ENCODE results near the gene SLC10A6. TPM values are rescaled to one million over a fixed set of nuclear protein-coding genes. Genes with fewer than 3 reads are reported as not detected.

SLC10A6 gene
- total and polyA plus RNA-seq, 9 of the 15 experiments (the other 6 are each of a cell fraction or from before 2014, with no cell fraction given) = not detected

DNA sequence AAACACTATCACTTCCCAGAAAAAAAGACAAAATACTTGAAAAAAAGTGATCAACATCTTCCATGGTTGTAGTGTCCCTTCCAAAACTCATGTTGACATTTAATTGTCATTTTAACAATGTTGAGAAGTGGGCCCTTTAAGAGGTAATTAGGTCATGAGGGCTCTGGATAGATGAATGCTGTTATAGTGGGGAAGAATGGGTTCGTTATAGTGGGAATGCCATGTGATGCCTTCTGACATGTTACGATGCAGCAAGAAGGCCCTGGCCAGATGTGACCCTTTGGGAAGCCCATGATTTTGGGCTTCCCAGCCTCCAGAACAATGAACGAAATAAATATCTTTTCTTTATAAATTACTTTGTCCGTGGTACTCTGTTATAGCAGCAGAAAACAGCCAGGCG is 4.0 kb upstream of the SLC10A6 start:
- WGBS (ENCODE audit: insufficient coverage, low coverage, missing lambda C conversion rate) = 2% methylated on average over 5 of the region's 5 CpGs
- Histone ChIP-seq H3K27me3 (ENCODE audit: control insufficient read depth in 2 of 2, insufficient read depth in 2 of 2, low read length in 2 of 2) (peaks cover 3 to 10% of the 10 kb centered on the region in 2 experiments; a peak in 4 of 5 replicates), H2AFZ (ENCODE audit: low read depth, low read length) (no peak overlapping the region), H3K9ac (ENCODE audit: insufficient read depth in 1 of 2, low read depth in 2 of 2, low read length in 2 of 2) (no peak overlapping the region), H3K4me3 (no peak overlapping the region), H3K79me2 (ENCODE audit: control insufficient read depth, insufficient read depth, low read length) (no peaks in the 10 kb centered on the region), H3K27ac (ENCODE audit: extremely low read depth, low read depth, low read length) (no peak overlapping the region), H3K36me3 (ENCODE audit: control insufficient read depth, insufficient read depth, low read length) (no peaks in the 10 kb centered on the region), H4K20me1 (replicated peaks; ENCODE audit: control insufficient read depth, insufficient read depth, low read length) (no peaks in the 10 kb centered on the region), H3K9me1 (ENCODE audit: control insufficient read depth, insufficient read depth, low read length) (peaks cover 2% of the 10 kb centered on the region), H3K9me3 (replicated peaks; ENCODE audit: control insufficient read depth, insufficient read depth, low read depth, low read length) (no peaks in the 10 kb centered on the region), H3K4me2 (ENCODE audit: insufficient read depth, low read length) (no peak overlapping the region), H3K4me1 (replicated peaks in 1 of 2; ENCODE audit: control insufficient read depth in 2 of 2, insufficient read depth in 2 of 2, low read length in 2 of 2) (no peaks in the 10 kb centered on the region)
- ChIA-PET CTCF (ENCODE audit: low intra/inter-chr PET ratio) (no interaction called here), POLR2A (no interaction called here)
- in situ Hi-C loops (cut with MboI) = no loop called here
- FAIRE-seq (no peak), DNase-seq (ENCODE audit: extremely low read depth in 1 of 4, low spot score in 3 of 4) (no peak), ATAC-seq (no peak)
- intact Hi-C loops (cut with micrococcal nuclease) = no loop called here
- TF ChIP-seq, protein P1, sequence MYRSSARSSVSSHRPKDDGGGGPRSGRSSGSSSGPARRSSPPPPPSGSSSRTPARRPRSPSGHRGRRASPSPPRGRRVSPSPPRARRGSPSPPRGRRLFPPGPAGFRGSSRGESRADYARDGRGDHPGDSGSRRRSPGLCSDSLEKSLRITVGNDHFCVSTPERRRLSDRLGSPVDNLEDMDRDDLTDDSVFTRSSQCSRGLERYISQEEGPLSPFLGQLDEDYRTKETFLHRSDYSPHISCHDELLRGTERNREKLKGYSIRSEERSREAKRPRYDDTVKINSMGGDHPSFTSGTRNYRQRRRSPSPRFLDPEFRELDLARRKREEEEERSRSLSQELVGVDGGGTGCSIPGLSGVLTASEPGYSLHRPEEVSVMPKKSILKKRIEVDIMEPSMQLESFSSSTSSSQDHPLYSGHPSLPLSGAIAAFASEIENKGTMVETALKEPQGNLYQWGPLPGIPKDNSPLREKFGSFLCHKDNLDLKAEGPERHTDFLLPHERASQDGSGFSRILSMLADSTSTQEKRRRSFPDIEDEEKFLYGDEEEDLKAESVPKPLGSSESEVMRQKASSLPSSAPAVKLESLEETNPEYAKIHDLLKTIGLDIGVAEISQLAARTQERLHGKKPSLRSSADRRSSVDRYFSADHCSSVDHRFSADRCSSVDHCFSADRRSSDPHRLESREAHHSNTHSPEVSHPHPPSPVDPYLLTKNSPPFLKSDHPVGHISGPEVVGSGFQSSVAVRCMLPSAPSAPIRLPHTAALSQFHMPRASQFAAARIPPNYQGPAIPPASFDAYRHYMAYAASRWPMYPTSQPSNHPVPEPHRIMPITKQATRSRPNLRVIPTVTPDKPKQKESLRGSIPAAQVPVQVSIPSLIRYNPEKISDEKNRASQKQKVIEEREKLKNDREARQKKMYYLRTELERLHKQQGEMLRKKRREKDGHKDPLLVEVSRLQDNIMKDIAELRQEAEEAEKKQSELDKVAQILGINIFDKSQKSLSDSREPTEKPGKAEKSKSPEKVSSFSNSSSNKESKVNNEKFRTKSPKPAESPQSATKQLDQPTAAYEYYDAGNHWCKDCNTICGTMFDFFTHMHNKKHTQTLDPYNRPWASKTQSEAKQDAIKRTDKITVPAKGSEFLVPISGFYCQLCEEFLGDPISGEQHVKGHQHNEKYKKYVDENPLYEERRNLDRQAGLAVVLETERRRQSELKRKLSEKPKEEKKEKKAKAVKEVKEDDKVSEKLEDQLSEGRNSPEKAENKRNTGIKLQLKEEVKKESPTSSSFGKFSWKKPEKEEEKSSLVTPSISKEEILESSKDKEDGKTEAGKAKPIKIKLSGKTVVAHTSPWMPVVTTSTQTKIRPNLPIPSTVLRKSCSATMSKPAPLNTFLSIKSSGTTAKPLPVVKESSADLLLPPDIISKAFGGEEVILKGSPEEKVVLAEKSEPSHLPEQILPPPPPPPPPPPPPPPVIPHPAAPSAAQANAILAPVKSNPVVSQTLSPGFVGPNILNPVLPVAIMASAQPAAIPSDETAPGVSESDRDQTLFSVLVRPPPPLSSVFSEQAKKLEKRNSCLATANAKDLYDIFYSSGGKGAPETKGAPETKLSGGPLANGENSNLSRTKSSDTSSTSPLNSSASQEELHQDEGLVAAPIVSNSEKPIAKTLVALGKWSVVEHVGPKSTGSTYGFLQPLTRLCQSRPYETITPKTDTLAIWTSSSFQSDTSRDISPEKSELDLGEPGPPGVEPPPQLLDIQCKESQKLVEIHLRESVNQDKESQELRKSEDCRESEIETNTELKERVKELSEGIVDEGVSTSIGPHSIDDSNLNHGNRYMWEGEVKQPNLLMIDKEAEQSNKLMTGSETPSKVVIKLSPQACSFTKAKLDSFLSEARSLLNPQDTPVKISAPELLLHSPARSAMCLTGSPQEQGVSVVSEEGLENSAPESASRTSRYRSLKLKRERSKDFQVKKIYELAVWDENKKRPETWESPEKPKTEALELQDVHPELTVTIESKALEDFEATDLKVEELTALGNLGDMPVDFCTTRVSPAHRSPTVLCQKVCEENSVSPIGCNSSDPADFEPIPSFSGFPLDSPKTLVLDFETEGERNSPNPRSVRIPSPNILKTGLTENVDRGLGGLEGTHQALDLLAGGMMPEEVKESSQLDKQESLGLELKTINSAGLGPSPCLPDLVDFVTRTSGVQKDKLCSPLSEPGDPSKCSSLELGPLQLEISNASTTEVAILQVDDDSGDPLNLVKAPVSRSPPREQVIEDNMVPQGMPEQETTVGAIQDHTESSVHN (IDR thresholded peaks at IDR 0.05; ENCODE audit: borderline replicate concordance in 1 of 2, low read depth in 1 of 2) = no peak
- TF ChIP-seq RBM25 (IDR thresholded peaks at IDR 0.05; ENCODE audit: low read depth, low read length, severe bottlenecking) (no peak), BHLHE40 (IDR thresholded peaks at IDR 0.05; ENCODE audit: low read length) (no peak), GABPA (tag; conservative IDR thresholded peaks at IDR 0.05; ENCODE audit: low read depth) (no peak), KDM2B (CRISPR knock-in tag; IDR thresholded peaks at IDR 0.05) (no peak), PHF21A (IDR thresholded peaks at IDR 0.05; ENCODE audit: borderline replicate concordance, low read depth) (no peak)
- no TSS peak for BruUV-seq (replicated peaks)
